SU-DHL-6 (cell line): ENCODE data around the gene CRIM1.

Experiments used
- H2AFZ ChIP-seq: fragments of 200-600 bp; sonication (generic); 2 replicates; pipeline ENCODE4 v1.6.1; 2014; ENCODE audit warnings: low read depth, mild to moderate bottlenecking, moderate library complexity, mixed read lengths, antibody characterized with exemption, low read length; ENCODE audit not compliant: severe bottlenecking
- H3F3A ChIP-seq: fragments of 200-600 bp; shearing (Covaris generic); 2 replicates; pipeline ENCODE4 v1.6.0; 2016; ENCODE audit warnings: antibody characterized with exemption, mild to moderate bottlenecking; ENCODE audit not compliant: insufficient read depth
- H3K27ac ChIP-seq: fragments of 200-600 bp; sonication (generic); 2 replicates; pipeline ENCODE4 v1.5.1; 2016; ENCODE audit warnings: low read depth, mild to moderate bottlenecking, low read length, moderate library complexity, mixed read lengths
- H3K27me3 ChIP-seq: fragments of 200-600 bp; sonication (generic), shearing (Covaris generic); 2 replicates; pipeline ENCODE4 v1.6.0; 2014; ENCODE audit warnings: mild to moderate bottlenecking, low read length
- H3K36me3 ChIP-seq: fragments of 200-600 bp; sonication (generic); 2 replicates; pipeline ENCODE4 v1.6.1; 2014; ENCODE audit warnings: mild to moderate bottlenecking, low read length, mixed read lengths
- H3K4me2 ChIP-seq: fragments of 300-600, 200-600 bp; shearing (Covaris generic), sonication (generic); 2 replicates; pipeline ENCODE4 v1.6.0; 2014; ENCODE audit warnings: low read length, low read depth, mild to moderate bottlenecking; ENCODE audit not compliant: poor library complexity, severe bottlenecking
- H3K4me3 ChIP-seq: fragments of 200-600 bp; sonication (generic); 2 replicates; pipeline ENCODE4 v1.5.1; 2014; ENCODE audit warnings: antibody characterized with exemption, low read length, mild to moderate bottlenecking, mixed read lengths; ENCODE audit not compliant: insufficient read depth, poor library complexity, severe bottlenecking
- H3K79me2 ChIP-seq: fragments of 200-600 bp; sonication (generic); 2 replicates; pipeline ENCODE4 v1.6.1; 2014; ENCODE audit warnings: mild to moderate bottlenecking, low read length, moderate library complexity; ENCODE audit not compliant: insufficient read depth
- H3K9ac ChIP-seq: fragments of 200-600 bp; sonication (generic); 2 replicates; pipeline ENCODE4 v1.7.0; 2014; ENCODE audit warnings: mild to moderate bottlenecking, low read length
- H3K9me2 ChIP-seq: fragments of 200-600 bp; sonication (generic); replicated peaks from 2 replicates; pipeline ENCODE4 v1.6.1; 2014; ENCODE audit warnings: low read length; ENCODE audit not compliant: insufficient read depth
- H3K9me3 ChIP-seq: fragments of 200-600 bp; sonication (generic); 2 replicates; pipeline ENCODE4 v1.6.1; 2014; ENCODE audit warnings: low read length, mixed read lengths; ENCODE audit not compliant: insufficient read depth
- H4K20me1 ChIP-seq: fragments of 200-600 bp; sonication (generic); 2 replicates; pipeline ENCODE4 v1.6.1; 2014; ENCODE audit warnings: low read depth, mild to moderate bottlenecking, antibody characterized with exemption, low read length, moderate library complexity, mixed read lengths
- EZH2phosphoT487 ChIP-seq: fragments of 200-600 bp; sonication (generic), shearing (Covaris generic); conservative IDR thresholded peaks from 2 replicates; pipeline ENCODE4 v1.6.1; 2018; ENCODE audit warnings: mild to moderate bottlenecking, antibody characterized with exemption, low read length, moderate library complexity, mixed read lengths
- TF ChIP-seq, protein P1 (sequence below): fragments of 200-600 bp; sonication (generic); IDR thresholded peaks from one replicate; pipeline ENCODE4 v1.5.1; 2017; ENCODE audit warnings: antibody characterized with exemption, mild to moderate bottlenecking, low read length, moderate library complexity; ENCODE audit not compliant: insufficient read depth, poor library complexity, severe bottlenecking

CRIM1 gene

DNA sequence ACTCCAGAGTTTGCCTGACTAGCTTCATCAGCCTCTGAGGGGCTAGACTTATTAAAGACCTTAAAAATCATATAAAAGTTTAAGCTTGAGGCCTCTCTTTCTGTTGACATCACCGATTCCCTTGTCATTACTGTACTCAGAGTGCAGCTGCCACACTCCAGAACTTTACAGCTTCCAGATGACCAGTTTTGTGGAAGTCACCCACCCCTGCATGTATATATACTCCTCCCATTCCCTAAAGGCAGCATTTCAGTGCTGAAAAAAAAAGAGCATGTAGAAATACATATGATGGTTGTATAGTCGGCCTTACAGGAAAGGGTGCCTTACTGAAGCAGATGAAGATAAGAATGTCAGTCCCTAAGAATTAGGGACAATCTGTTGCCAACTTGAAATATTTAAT, 125.1 kb downstream of the CRIM1 start:
- no peak overlapping the region for H3K27ac ChIP-seq
- H3K79me2 ChIP-seq: no peaks in the 10 kb centered on the region
- TF ChIP-seq, protein P1, sequence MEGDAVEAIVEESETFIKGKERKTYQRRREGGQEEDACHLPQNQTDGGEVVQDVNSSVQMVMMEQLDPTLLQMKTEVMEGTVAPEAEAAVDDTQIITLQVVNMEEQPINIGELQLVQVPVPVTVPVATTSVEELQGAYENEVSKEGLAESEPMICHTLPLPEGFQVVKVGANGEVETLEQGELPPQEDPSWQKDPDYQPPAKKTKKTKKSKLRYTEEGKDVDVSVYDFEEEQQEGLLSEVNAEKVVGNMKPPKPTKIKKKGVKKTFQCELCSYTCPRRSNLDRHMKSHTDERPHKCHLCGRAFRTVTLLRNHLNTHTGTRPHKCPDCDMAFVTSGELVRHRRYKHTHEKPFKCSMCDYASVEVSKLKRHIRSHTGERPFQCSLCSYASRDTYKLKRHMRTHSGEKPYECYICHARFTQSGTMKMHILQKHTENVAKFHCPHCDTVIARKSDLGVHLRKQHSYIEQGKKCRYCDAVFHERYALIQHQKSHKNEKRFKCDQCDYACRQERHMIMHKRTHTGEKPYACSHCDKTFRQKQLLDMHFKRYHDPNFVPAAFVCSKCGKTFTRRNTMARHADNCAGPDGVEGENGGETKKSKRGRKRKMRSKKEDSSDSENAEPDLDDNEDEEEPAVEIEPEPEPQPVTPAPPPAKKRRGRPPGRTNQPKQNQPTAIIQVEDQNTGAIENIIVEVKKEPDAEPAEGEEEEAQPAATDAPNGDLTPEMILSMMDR: no peak
- TF ChIP-seq EZH2phosphoT487: no peak

DNA sequence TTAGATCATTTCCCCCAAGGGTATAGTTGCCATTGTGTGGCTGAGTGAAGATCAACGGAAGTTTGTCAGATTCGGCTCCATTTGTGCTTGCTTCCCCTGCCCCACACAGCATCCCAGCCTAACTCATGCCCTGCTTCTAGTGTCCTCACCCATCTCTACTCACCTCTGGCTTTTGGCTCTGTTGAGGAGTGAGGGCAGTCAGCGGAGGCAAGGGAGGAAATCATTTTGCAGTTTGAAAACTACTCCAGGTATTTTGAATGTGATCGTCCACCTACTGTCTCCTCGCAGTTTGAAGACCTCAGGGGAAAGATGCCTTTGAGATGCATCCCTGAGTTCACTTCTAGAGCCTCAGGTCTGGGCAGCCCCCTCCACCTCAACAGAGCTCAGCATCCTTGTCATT, 126.1 kb downstream of the CRIM1 start:
- H4K20me1 ChIP-seq: no peaks in the 10 kb centered on the region
- H3K9me2 ChIP-seq: no peaks in the 10 kb centered on the region
- no peak overlapping the region for H2AFZ ChIP-seq
- no peaks in the 10 kb centered on the region; the same call in 1 of the 2 replicates for H3K9me3 ChIP-seq
- no peaks in the 10 kb centered on the region for H3K79me2 ChIP-seq
- no peaks in the 10 kb centered on the region for H3K36me3 ChIP-seq
- H3K4me2 ChIP-seq: no peak overlapping the region
- no peak for TF ChIP-seq EZH2phosphoT487
- TF ChIP-seq, protein P1: no peak
- no peak overlapping the region for H3K27ac ChIP-seq
- no peaks in the 10 kb centered on the region for H3K27me3 ChIP-seq
- H3K9ac ChIP-seq: no peak overlapping the region
- no peak overlapping the region for H3K4me3 ChIP-seq
- H3F3A ChIP-seq: no peaks in the 10 kb centered on the region

More for the DNA sequence above, 125.1 kb downstream of the CRIM1 start:
- Histone ChIP-seq H3K9me3 (peaks cover 6% of the 10 kb centered on the region; the same call in 1 of the 2 replicates), H3K4me2 (no peak overlapping the region), H3K36me3 (no peaks in the 10 kb centered on the region), H3K27me3 (no peaks in the 10 kb centered on the region), H3K9ac (no peak overlapping the region), H2AFZ (no peak overlapping the region), H4K20me1 (no peaks in the 10 kb centered on the region), H3K4me3 (no peak overlapping the region), H3F3A (no peaks in the 10 kb centered on the region), H3K9me2 (no peaks in the 10 kb centered on the region)

DNA sequence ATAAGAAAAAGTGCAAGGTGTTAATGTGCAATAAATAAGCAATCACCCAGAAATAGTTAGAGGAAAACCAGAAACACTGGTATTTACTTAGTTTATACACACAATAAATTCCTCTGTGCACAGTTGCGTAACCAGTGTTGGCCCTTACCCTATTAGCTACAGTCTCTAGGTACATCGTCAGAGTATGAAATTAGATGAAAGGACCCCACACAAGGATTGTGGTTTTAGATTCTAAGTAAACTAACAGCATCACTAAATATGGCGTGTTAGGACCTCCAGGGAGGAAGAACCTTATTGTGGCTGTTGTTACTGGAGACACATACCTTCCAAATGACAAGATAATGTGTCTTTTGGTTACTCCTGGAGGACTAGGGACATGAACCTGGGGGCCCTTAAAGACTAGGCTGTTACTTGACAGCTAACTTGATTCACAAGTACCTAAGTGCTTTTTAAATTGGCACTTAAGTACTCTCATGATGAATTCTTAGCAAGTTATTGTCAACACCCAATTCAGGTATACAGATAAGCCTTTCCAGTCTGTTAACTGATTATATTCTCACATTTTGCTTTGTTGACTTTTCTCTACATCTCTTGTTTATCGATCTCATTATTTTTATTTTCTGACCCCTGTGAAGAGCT, 127.1 kb downstream of the CRIM1 start:
- Histone ChIP-seq H2AFZ (no peak overlapping the region), H3K9me3 (no peaks in the 10 kb centered on the region), H3F3A (no peaks in the 10 kb centered on the region), H4K20me1 (no peaks in the 10 kb centered on the region), H3K36me3 (no peaks in the 10 kb centered on the region), H3K9ac (no peak overlapping the region), H3K27me3 (no peaks in the 10 kb centered on the region), H3K27ac (no peak overlapping the region), H3K79me2 (no peaks in the 10 kb centered on the region), H3K4me3 (no peak overlapping the region), H3K9me2 (no peaks in the 10 kb centered on the region), H3K4me2 (no peak overlapping the region)
- TF ChIP-seq EZH2phosphoT487: no peak
- TF ChIP-seq, protein P1: no peak
